Activated effector memory CD4-positive, alpha-beta T cell treated with anti-CD3 and anti-CD28 coated beads, Interleukin-2, amount 50 U/mL, for 16 hours (primary cell): ENCODE data around the gene RABGGTB.
"Not testable (repeated sequence)": the region's sequence is repeated elsewhere in the genome, so short reads cannot be mapped to it uniquely, and the experiment has no call there.

Experiments
- DNase-seq: peaks from one replicate; pipeline ENCODE4 v3.0.0-alpha.2; 2020

Gene RABGGTB

DNA sequence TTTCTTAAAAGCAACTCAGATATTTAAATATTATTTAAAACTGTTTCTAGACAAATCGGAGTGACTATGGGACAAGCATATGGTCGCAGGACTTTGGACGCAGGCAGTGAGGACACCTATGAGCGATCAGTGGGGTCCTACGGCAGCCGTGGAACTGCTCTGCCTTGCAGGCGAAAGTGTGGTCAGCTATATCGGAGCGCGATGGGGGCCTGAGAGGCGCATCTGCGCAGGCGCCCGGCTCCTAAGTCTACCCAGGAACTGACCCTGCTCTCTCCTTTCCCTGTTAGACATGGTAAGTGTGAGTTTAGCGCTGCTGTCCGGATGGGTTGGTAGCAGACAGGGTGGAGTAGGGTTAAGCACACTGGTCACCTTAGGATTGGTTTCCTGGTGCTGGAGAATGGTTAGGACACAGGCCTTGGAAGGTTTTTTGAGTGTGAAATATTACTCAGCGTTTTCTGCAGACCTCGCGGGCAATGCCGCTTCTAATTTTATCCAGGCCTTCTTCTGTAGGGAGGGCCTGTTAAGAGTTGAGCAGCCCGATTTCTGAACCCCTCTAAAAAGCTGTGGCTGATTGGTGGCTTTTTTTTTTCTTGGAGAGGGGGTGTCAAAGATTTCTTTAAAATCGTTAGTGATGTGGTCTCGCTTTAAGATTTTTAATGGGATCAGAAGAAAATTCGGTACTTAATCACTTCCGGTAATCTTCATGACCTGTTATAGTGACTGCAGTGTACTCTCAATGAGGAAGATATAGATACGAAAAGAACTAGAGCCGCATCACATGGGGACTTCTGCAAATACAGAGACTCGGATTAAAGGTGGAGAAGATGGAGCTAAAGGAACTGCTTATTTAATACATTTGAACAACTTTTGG lies at the start of gene RABGGTB:
Gene RABGGTB (plus strand): TSS at position 274 of the 871 bp plus-strand sequence. CDS start 16 bp downstream, at position 290.
- peak; percentile 97 for DNase-seq

DNA sequence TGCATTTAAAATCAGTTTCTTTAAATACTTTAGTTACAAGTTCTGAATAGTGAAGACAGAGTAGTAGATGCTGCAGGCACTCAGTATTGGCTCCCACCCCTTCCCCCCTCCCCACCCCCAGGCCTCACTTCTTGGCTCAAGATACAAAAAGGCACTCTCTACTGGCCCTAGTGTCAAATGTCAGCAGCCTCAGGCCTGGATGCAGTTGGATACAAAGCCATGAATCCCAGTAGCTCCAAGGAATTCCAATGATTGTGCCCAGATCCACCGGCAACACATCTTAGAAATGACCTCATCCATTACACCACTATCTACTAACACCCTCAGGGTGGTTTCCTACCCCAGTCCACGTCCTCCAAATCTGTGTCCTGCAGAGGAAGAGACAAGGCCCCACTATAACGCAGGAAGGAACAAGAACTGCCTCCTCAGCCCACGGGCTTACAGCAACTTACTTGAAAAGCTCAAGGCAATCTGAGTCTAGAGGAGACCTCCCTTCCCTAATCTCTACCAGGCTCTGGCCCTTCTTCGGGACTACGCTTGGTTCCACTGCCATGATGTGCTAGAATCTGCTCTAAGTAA lies 43.9 kb upstream of the RABGGTB start:
- no peak for DNase-seq

DNA sequence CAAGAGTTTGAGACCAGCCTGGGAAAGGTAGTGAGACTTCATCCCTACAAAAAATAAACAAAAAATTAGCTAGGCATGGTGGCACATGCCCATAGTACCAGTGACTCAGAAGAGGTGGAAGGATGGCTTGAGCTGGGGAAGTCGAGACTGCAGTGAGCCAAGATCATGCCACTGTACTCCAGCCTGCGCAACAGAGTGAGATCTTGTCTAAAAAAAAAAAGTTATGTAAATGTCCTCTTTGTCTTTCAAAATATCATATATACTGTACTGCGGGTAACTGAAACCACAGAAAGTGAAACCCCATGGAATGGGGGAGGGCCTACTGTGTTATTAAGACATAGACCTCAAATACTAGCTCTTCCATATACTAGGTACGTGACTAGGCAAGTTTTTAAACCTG lies 40.8 kb upstream of the RABGGTB start:
- no peak for DNase-seq

DNA sequence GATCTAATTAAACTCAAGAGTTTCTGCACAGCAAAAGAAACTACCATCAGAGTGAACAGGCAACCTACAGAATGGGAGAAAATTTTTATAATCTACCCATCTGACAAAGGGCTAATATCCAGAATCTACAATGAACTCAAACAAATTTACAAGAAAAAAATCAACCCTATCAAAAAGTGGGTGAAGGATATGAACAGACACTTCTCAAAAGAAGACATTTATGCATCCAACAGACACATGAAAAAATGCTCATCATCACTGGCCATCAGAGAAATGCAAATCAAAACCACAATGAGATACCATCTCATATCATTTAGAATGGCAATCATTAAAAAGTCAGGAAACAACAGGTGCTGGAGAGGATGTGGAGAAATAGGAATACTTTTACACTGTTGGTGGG lies 28.8 kb upstream of the RABGGTB start:
- not testable (repeated sequence) for DNase-seq

DNA sequence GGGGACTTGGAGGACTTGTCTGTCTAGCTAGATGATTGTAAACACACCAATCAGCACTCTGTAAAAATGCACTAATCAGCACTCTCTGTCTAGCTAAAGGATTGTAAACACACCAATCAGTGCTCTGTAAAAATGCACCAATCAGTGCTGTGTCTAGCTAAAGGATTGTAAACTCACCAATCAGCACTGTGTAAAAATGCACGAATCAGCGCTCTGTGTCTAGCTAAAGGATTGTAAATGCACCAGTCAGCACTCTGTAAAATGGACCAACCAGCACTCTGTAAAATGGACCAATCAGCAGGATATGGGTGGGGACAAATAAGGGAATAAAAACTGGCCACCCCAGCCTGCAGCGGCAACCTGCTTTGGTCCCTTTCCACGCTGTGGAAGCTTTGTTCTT lies 27.5 kb upstream of the RABGGTB start:
- DNase-seq = not testable (repeated sequence)

DNA sequence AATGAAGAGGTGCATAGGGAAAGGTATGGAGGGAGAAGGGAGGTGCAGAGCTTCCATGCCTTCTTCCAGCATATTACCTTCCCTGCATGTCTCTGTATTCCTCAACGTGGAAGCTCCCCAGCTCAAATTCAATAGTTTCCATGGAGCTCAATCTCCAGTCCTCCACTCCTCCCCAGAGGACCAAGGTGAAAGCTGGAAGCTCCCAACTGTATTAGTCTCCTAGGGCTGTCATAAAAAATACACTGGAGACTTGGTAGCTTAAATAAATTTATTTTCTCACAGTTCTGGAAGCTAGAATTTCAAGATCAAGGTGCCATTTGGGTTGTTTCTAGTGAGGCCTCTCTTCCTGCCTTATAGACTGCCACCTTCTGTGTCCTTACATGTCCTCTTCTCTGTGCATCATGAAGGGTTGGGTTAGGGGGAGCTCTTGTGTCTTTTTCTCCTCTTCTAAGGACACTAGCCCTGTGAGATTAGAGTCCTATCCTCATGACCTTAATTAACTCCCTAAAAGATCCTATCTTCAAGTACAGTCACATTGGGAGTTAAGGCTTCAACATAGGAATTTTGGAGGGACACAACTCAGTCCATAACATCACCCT lies 21.9 kb upstream of the RABGGTB start:
- DNase-seq = no peak

DNA sequence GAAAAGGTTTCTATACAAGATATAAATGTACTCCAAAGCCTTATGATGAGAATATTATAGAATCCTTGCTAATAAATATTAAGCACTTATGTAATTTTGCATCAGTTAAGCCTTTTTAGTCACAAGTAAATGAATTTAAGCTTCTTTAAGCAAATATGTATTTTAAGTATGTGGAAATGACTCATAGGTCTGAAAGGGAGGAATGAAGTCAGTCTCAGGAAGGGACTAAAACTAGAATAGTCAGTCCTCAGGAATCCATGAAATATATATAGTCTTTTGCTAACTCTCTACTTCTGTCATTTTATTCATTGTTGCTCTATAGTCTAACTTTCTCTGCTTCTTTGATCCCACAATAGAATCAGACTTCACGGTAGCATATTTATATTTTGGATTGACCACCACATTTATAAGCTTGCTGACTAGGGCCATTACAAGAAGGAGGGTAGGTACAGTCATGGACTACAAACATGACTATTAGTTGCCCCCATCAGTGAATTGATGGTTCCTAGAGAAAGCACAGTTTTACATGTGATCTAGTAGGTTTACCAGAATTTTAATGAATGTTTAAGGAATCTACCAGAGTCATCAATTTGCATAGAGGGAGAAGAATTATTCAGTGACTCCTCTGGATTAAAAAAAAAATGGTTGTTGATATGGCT lies 20.2 kb upstream of the RABGGTB start:
- DNase-seq = no peak

DNA sequence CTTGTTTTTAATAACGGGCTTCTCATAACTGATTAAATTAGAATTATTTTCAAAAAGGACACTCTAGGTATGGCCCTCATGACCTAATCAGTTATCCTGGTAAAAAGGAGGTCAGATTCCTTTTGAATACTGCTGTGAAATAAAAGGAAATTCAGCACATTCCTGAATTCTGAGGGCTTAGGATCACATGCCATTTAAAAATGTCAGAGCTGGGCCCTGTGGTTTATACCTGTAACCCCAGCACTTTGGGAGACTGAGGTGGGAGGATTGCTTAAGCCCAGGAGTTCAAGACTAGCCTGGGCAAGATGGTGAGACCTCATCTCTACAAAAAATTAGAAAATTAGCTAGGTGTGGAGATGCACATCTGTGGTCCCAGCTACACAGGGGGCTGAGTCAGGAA lies 18.0 kb upstream of the RABGGTB start:
- DNase-seq = no peak

DNA sequence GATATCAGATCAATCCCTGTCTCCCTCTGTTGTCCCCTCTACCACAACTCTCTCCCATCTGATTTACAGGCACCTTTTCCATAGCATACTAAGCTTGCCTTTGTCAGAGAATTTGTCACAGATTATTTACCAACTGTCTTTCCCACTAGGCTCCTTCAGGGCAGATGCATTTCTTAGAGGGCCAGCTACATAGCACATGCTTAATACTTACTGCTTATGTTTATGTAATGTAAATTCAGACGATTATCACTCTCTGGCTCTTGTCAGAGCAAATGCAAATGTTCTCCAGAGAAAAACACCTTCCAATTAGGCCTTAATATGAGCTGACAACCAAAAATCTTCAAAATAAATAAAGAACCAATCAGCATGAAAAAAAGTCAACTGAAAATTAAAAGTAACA lies 15.3 kb upstream of the RABGGTB start:
- DNase-seq = no peak

DNA sequence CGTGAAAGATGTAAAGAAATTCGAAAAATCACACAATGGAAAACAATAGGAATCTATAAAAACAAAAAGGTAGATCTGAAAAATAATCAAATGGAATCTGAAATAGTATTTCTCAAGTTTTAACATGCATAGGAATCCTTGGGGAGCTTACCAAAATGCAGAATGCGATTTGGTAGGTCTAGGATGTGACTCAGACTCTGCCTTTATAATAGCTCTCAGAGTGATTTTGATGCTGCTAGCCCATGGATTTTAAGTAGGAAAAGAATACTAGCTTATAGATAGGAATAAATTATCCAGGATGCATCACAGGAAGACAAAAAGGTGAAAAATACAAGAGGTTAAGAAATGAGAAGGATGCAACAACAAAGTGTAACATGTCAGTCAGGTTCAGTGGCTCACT lies 14.1 kb upstream of the RABGGTB start:
- DNase-seq = no peak

DNA sequence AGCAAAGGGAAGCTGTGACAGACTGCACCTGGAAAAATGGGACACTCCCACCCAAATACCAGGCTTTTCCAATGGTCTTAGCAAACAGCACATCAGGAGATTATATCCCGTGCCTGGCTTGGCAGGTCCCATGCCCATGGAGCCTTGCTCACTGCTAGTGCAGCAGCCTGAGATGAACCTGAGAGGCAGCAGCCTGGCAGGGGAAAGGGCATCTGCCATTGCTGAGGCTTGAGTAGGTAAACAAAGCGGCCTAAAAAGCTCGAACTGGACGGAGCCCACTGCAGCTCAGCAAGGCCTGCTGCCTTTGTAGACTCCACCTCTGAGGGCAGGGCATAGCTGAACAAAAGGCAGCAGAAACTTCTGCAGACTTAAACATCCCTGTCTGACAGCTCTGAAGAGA lies 8.2 kb upstream of the RABGGTB start:
- DNase-seq = not testable (repeated sequence)

DNA sequence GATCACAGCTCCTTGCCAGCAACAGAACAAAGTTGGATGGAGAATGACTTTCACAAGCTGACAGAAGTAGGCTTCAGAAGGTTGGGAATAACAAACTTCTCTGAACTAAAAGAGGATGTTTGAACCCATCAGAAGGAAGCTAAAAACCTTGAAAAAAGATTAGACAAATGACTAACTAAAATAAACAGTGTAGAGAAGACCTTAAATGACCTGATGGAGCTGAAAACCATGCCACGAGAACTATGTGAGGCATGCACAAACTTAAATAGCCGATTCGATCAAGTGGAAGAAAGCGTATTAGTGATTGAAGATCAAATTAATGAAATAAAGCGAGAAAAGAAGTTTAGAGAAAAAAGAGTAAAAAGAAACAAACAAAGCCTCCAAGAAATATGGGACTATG lies 7.4 kb upstream of the RABGGTB start:
- DNase-seq = not testable (repeated sequence)

DNA sequence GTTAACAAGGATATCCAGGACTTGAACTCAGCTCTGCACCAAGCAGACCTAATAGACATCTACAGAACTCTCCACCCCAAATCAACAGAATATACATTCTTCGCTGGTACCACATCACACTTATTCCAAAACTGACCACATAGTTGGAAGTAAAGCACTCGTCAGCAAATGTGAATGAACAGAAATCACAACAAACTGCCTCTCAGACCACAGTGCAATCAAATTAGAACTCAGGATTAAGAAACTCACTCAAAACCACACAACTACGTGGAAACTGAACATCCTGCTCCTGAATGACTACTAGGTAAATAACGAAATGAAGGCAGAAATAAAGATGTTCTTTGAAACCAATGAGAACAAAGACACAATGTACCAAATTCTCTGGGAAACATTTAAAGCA lies 5.9 kb upstream of the RABGGTB start:
- DNase-seq = not testable (repeated sequence)

DNA sequence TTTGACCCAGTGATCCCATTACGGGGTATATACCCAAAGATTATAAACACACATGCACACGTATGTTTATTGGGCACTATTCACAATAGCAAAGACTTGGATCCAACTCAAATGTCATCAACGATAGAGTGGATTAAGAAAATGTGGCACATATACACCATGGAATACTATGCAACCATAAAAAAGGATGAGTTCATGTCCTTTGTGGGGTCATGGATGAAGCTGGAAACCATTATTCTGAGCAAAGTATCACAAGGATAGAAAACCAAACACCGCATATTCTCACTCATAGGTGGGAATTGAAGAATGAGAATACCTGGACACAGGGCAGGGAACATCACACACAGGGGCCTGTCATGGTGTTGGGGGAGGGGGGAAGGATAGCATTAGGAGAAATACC lies 2.1 kb upstream of the RABGGTB start:
- not testable (repeated sequence) for DNase-seq

DNA sequence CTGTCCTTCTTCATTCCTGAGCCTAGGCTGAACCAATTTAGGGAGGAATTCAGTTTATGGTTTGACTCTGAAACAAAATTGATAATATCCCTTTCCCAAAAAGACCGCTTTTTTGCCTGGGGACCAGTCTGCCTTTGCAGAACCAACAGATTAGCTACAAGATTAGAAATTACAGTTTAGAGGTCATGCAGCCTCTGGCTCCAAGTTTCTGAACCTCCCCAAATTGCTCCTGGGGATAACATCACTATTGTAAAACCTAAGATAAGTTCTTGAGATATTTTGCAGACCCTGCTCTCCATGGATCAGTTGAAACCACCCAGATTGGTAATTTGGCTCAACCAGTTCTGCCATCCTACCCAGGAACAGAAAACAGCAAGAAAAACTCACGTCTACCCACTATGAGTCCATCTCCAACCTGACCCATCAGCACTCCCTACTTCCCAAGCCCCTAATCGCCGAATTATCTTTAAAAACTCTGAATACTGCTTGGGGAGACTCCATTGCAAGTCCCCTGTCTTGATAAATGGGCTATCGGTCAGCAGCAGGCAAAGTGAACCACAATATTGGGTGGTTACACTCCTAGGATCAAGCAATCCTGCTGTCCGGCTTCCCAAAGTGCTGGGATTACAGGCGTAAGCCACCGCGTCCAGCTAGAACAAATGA lies 605 bp upstream of the RABGGTB start:
- no peak for DNase-seq

DNA sequence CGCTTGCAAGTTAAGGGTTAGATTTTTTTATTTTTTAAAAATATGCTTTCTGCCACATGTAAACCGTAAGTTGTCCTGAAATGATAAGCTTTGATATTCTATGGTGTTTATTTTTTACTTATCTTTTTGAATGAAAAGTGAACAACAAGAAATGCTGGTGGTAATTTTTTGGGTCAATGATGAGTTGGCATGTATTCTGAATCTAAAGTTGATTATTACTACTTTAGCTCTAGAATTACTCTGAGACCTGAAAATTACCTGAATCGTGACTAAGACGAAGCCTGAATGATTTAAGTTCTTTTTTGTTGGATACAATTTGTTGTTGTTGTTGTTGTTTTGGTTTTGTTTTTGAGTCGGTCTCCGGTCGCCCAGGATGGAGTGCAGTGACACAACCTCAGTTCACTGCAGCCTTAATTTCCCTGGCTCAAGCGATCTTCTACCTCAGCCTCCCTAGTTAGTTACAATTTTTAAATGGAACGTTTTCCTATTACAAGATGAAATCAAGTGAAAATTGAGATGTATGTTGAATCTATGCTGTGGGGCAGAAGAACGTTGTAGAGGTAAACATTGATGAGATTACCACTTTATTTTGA lies 941 bp downstream of the RABGGTB start:
- DNase-seq = no peak

DNA sequence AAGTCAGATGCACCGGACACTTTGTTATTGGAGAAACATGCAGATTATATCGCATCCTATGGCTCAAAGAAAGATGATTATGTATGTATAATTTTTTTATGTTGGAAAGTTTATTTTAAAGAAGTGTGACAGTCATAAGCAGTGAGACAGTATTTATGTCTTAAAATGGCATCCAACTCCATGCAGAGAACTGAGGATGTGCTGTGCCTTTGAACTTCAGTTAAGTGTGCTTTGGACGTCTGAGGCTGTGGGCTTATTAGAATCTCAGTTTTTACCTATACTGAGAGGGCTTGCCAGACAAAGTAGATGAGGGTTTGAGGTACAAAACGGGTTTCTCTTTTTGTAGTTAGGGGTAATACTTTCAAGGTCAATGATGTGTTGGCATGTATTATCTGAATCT lies 1.5 kb downstream of the RABGGTB start:
- no peak for DNase-seq

DNA sequence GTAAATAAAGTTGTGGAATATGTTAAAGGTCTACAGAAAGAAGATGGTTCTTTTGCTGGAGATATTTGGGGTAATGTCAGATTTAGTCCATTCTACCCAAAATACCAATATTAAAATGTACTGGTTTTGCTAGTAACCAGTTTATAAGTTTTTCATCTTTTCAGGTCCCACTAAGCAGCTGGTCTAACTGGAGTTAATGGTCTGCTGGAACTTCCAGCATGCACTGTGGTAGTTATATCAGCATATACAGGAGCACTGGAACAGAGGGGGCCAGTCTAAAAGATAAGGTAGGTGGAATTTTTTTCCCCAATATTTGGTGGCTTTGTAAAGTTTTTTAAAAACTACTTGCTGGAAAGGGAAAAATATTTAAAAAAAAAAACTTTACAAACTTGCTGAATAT lies 3.9 kb downstream of the RABGGTB start:
- DNase-seq = no peak

DNA sequence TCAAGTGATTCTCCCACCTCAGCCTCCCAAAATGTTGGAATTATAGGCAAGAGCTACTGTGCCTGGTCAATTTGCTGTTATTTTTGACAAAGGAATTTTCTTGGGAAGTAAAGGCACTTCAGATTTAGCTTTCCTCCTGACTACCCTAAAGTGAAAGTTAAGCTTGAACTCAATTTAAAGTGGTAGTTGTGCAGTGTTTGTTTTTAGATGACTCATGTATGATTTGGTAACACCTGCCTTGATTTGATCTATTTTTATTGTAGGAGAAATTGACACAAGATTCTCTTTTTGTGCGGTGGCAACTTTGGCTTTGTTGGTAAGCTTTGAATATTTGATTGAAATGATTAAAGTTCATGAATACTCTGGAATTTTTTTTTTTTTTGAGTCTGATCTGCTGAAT lies 5.0 kb downstream of the RABGGTB start:
- DNase-seq = no peak

DNA sequence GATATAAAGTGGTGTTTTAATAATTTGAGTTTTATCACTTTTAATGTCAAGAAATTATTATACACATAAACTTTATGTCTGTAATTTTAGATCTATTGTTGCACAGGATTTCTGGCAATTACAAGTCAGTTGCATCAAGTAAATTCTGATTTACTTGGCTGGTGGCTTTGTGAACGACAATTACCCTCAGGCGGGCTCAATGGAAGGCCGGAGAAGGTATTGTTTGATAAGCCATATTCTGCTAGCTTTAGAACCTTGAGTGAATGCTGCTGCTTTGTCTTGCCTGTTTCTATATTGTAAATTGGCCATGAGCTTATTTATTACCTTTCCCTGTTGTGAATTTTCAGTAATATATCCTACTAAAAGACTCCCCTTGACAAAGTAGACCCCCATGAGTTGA lies 6.0 kb downstream of the RABGGTB start:
- no peak for DNase-seq

DNA sequence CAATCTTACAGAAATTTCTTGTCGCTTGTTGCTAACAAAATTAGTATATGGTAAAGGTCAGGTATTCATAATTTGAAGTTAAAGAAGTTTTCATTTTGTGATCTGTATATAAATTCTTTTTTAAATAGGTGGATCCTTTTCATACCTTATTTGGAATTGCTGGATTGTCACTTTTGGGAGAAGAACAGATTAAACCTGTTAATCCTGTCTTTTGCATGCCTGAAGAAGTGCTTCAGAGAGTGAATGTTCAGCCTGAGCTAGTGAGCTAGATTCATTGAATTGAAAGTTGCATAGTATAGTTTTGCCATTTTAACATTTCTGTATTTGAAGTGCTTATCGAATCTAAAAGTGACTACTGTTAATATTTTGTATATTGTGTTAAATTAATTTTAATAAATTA lies 8.3 kb downstream of the RABGGTB start:
- no peak for DNase-seq

DNA sequence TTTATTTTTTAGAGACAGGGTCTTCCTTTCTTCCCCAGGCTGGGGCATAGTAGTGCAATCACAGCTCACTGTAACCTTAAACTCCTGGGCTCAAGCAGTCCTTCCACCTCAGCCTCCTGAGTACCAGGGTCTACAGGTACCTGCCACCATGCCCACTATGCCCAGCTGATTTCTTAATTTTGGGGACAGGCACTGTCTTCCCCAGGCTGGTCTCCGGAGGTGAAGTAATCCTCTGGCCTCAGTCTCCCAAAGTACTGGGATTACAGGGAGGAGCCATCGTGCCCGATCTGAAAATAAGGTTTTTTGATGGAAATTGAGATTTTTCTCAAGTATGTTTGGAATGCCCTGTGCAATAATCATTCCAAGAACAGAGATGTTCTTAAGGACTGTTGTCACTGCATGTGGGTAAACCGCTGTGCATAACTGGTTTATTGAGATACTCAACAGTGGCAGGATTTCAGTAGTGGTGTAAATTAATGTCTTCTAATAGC lies 9.7 kb downstream of the RABGGTB start:
- DNase-seq = no peak
